Activated naive CD8-positive, alpha-beta T cell treated with anti-CD3 and anti-CD28 coated beads, Interleukin-2, amount 50 U/mL, for 24 hours (primary cell): ENCODE results near the gene MKRN3.
"Not testable (repeated sequence)": the region's sequence is repeated elsewhere in the genome, so short reads cannot be mapped to it uniquely, and the experiment has no call there.

Experiments
- ATAC-seq: fragments of 150-1000 bp; cut with Tn5 transposase; one replicate; pipeline ENCODE4 v1.10.0; 2021
- DNase-seq: peaks from one replicate; pipeline ENCODE4 v3.0.0; 2021
- H3K27ac Mint-ChIP-seq: one replicate; pipeline ENCODE4 v1.8.0; 2021; ENCODE audit warnings: mild to moderate bottlenecking, mixed read lengths
- H3K27me3 Mint-ChIP-seq: one replicate; pipeline ENCODE4 v1.8.0; 2021; ENCODE audit warnings: mixed read lengths
- H3K36me3 Mint-ChIP-seq: one replicate; pipeline ENCODE4 v1.8.0; 2021; ENCODE audit warnings: low read depth, mixed read lengths
- H3K4me1 Mint-ChIP-seq: one replicate; pipeline ENCODE4 v1.8.0; 2021; ENCODE audit warnings: mixed read lengths
- H3K4me3 Mint-ChIP-seq: one replicate; pipeline ENCODE4 v1.8.0; 2021; ENCODE audit warnings: mild to moderate bottlenecking, moderate library complexity, mixed read lengths
- H3K9me3 Mint-ChIP-seq: one replicate; pipeline ENCODE4 v1.8.0; 2021; ENCODE audit warnings: mixed read lengths

Gene MKRN3

DNA sequence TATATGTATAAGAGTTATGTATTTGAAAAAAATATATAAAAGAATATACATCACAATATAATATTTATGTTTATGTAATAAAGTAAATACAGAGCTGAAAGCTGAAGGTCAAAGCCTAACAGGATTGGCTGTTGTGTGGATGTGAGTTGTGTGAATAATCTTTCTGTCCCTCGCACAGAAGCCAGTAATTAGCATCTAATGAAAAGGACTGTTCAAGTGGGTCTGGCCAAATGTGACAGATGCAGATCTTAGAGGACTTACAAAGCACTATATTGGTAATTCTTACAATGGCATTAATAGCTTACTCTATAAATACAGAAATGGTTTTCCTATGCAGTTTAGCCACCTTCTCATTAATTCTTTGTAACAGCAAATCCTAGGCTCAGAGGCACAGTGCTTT, 2.4 kb downstream of the MKRN3 start:
- H3K36me3 Mint-ChIP-seq = no peaks in the 10 kb centered on the region
- H3K27me3 Mint-ChIP-seq = no peaks in the 10 kb centered on the region
- no peak for DNase-seq
- H3K9me3 Mint-ChIP-seq = no peaks in the 10 kb centered on the region
- H3K4me1 Mint-ChIP-seq = peaks cover 2% of the 10 kb centered on the region
- no peak overlapping the region for H3K27ac Mint-ChIP-seq
- no peak overlapping the region for H3K4me3 Mint-ChIP-seq
- ATAC-seq = no peak

DNA sequence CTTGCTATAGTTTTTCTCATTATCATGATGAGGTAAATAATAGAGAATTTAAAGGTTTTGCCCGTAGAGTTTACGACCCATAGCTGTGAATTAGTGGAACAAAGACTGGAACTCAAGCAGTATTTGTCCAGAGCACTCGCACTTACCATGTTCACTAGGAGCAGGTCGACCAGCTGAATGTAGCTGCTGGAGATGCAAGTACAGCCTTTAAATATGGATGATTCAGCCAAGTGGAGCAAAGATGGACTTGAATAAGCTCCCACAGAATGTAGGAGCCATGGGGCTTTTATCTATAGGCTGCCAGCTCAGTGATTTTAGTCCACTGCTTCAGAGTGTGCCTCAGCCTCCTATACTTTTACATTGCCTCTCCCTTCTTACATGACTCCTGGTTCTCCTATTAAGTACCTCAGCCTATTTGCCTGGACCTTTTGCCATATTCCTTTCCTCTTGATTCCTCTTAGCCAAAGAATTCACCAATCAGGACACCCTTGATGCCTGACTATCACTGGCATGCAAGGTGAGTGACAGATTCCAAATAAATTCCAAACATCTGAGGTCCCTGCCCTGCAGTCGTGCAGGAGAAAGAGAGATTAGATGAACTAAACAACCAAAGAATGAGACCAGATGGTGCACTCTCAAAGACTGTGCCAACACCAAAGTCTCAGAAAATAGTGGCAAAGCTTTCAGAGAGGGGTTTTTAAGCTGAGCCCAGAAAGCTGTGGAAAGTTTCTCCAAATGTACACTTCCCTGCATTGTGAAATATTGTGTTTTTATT, 3.9 kb downstream of the MKRN3 start:
- DNase-seq (no peak), ATAC-seq (no peak)
- H3K27me3 Mint-ChIP-seq = no peaks in the 10 kb centered on the region
- H3K27ac Mint-ChIP-seq = no peak overlapping the region
- H3K4me3 Mint-ChIP-seq = no peak overlapping the region
- H3K4me1 Mint-ChIP-seq = peaks cover 2% of the 10 kb centered on the region
- H3K9me3 Mint-ChIP-seq = no peaks in the 10 kb centered on the region
- no peaks in the 10 kb centered on the region for H3K36me3 Mint-ChIP-seq

DNA sequence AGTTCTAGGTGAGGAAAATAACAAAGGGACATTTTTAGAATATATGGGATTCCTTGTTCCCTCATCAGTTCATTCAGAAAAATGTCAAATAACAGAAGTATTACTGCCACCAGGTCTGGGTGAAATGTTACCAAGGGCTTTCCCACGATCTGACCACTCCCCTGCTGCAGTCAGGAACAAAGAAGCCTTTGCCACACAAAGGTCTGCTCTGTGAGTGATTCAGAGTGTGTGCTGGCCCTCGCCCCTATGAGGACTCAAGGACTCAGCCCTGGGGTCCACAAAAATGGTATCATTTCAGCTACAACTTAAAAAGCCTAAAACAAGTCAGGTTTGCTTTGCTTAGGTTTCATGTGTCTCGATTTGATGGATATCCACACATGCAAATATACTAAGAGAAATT, 5.0 kb downstream of the MKRN3 start:
- no peaks in the 10 kb centered on the region for H3K9me3 Mint-ChIP-seq
- H3K36me3 Mint-ChIP-seq = no peaks in the 10 kb centered on the region
- ATAC-seq (no peak), DNase-seq (no peak)
- H3K27me3 Mint-ChIP-seq = no peaks in the 10 kb centered on the region
- no peak overlapping the region for H3K4me3 Mint-ChIP-seq
- H3K4me1 Mint-ChIP-seq = peaks cover 2% of the 10 kb centered on the region
- H3K27ac Mint-ChIP-seq = no peak overlapping the region

DNA sequence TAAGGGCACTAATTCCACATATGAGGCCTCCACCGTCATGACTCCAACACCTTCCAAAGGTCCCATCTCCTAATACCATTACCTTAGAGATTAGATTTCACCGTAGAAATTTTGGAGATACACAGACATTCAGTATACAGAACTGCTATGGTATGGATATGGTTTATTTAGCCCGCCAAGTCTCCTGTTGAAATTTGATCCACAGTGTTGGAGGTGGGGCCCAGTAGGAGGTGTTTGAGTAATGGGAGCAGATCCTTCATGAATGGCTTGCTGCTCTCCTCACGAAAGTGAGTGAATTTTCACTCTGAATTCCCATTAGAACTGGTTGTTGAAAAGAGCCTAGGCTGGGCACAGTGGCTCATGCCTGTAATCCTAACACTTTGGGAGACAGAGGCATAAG, 7.4 kb downstream of the MKRN3 start:
- H3K9me3 Mint-ChIP-seq = no peaks in the 10 kb centered on the region
- H3K4me3 Mint-ChIP-seq = no peak overlapping the region
- no peak for ATAC-seq
- no peaks in the 10 kb centered on the region for H3K36me3 Mint-ChIP-seq
- no peak for DNase-seq
- H3K4me1 Mint-ChIP-seq = no peaks in the 10 kb centered on the region
- H3K27me3 Mint-ChIP-seq = no peaks in the 10 kb centered on the region
- no peak overlapping the region for H3K27ac Mint-ChIP-seq

DNA sequence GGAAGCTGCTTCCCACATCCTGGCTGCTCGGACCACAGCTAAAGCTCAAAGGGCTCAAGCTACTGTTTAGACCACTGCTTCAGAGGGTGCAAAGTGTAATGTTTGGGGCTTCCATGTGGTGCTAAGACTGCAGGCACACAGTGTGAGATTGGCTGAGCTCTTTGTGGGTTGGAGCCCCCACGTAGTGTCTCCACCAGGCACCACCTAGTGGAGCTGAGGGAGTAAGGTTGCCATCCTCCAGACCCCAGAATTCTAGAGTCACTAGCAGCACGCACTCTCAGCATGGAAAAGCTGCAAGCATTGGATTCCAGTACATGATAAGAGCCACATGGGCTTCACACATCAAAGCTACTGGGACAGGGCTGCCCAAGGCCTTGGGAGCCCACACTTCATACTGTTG, 9.3 kb downstream of the MKRN3 start:
- Mint-ChIP-seq H3K27ac (no peak overlapping the region), H3K4me3 (no peak overlapping the region), H3K36me3 (no peaks in the 10 kb centered on the region), H3K4me1 (no peaks in the 10 kb centered on the region), H3K9me3 (no peaks in the 10 kb centered on the region), H3K27me3 (no peaks in the 10 kb centered on the region)
- ATAC-seq = no peak
- no peak for DNase-seq

DNA sequence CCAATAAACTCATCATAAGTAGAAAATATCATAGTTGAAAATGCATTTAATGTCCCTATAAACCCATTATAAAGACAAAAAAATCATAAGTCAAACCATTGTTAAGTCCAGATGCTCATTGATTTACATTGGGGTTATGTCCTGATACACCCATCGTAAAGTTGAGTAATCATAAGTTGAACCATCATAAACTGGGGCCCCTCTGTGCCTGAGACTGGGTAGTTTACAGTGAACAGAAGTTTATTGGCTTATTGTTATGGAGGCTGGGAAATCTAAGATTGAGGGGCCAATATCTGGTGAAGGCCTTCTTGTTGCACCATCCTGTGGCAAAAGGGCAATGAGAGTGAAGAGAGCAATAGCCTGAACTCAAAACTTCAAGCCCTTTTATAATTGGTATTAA, 10.6 kb downstream of the MKRN3 start:
- H3K4me1 Mint-ChIP-seq = no peaks in the 10 kb centered on the region
- no peaks in the 10 kb centered on the region for H3K9me3 Mint-ChIP-seq
- H3K36me3 Mint-ChIP-seq = no peaks in the 10 kb centered on the region
- H3K27me3 Mint-ChIP-seq = no peaks in the 10 kb centered on the region
- no peak overlapping the region for H3K27ac Mint-ChIP-seq
- no peak for ATAC-seq
- DNase-seq = no peak
- no peak overlapping the region for H3K4me3 Mint-ChIP-seq

DNA sequence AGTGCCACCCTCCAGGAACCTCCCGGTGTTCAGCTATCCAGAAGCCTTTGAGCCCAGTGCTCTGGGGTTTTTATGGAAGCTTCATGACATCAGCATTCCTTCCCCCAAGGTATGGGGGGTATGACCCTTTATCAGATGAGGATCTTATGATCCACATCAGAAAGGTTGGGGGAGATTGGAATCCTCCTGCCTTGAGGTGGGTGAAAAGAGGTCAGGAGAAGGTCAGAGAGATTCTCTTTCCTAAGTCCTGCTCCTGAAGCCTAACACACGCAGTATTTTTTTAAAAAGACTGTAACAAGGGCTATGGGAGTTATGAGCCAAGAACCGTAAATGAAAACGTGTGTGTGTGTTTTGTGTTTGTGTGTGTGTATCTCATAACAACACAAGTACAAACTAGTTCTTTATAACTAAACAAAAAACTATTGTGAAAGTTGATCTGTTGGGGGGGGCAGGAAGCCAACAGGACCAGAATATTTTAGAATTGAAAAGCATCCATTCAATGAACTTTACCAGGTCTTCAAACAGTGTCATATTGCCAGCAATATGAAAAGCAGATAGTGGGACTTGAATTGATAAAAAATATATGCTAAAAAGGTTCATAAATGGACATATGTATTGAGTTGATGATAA, 13.2 kb downstream of the MKRN3 start:
- DNase-seq = no peak
- H3K4me1 Mint-ChIP-seq = no peaks in the 10 kb centered on the region
- no peaks in the 10 kb centered on the region for H3K27me3 Mint-ChIP-seq
- no peaks in the 10 kb centered on the region for H3K36me3 Mint-ChIP-seq
- H3K9me3 Mint-ChIP-seq = peaks cover 4% of the 10 kb centered on the region
- ATAC-seq = no peak
- no peak overlapping the region for H3K27ac Mint-ChIP-seq
- no peak overlapping the region for H3K4me3 Mint-ChIP-seq

DNA sequence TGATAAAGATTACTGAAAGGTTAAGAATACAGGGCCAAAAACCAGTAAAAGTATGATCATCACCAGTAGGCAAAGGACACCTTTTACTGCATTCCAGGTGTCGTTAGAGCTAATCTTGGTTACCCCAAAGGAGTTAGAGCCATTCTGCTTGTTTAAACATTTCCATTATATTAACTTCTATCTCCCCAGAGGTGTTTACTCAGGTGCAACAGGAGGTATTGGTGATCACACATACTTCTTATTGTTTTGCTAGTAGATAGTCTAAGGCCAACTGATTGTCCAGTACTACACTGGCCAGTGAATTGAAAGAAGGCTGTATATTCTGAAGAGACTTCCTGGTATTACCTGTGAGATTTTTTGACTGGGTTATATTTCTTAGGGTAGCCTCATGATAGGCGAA, 22.8 kb downstream of the MKRN3 start:
- H3K4me1 Mint-ChIP-seq = no peaks in the 10 kb centered on the region
- ATAC-seq (no peak), DNase-seq (no peak)
- H3K36me3 Mint-ChIP-seq = no peaks in the 10 kb centered on the region
- H3K27me3 Mint-ChIP-seq = no peaks in the 10 kb centered on the region
- peaks cover 1% of the 10 kb centered on the region for H3K9me3 Mint-ChIP-seq
- no peak overlapping the region for H3K27ac Mint-ChIP-seq
- H3K4me3 Mint-ChIP-seq = no peak overlapping the region

DNA sequence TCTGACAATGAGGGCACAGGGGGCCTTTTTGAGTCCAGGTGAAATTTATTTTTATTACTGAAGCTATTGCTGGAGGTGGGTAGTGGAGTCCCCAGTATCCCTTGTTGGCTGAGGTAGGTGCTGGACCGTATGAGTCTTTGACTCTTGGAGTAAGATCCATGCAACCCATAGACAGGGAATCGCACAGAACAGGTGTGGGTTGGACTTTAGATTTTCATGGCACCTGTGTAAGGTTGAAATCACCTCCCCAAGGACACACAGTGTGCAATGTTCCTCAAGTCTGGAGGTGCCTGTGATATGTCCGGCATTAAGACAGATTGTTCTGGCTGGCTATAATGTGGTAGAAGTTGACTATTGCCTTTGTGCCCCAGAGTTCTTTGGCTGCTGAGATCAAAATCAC, 23.5 kb downstream of the MKRN3 start:
- no peaks in the 10 kb centered on the region for H3K27me3 Mint-ChIP-seq
- no peaks in the 10 kb centered on the region for H3K4me1 Mint-ChIP-seq
- DNase-seq = no peak
- H3K9me3 Mint-ChIP-seq = no peaks in the 10 kb centered on the region
- H3K36me3 Mint-ChIP-seq = no peaks in the 10 kb centered on the region
- no peak overlapping the region for H3K4me3 Mint-ChIP-seq
- ATAC-seq = no peak
- H3K27ac Mint-ChIP-seq = no peak overlapping the region

DNA sequence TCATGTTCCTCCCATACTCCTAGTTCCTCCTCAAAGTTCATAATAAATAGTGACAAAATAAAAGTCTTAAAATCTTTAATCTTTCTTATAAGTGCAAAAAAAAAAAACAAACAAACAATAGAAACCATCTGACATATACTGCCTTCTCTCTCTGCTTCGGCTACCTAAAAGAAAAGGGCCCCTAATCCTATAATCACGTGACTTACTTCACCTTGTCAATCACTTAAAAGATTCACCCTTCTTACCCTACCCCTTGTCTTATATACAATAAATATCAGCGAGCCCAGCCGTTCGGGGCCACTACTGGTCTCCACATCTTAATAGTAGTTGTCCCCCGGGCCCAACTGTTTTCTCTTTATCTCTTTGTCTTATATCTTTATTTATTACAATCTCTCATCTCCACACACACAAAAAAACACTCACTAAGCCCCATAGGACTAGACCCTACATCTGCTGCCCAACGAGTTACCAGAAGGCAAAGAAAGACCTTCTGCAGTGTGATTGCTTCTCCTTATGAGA, 28.8 kb downstream of the MKRN3 start:
- DNase-seq (no peak), ATAC-seq (no peak)
- Mint-ChIP-seq H3K27me3 (no peaks in the 10 kb centered on the region), H3K36me3 (no peaks in the 10 kb centered on the region), H3K4me3 (no peak overlapping the region), H3K27ac (no peak overlapping the region), H3K4me1 (no peaks in the 10 kb centered on the region), H3K9me3 (no peaks in the 10 kb centered on the region)

DNA sequence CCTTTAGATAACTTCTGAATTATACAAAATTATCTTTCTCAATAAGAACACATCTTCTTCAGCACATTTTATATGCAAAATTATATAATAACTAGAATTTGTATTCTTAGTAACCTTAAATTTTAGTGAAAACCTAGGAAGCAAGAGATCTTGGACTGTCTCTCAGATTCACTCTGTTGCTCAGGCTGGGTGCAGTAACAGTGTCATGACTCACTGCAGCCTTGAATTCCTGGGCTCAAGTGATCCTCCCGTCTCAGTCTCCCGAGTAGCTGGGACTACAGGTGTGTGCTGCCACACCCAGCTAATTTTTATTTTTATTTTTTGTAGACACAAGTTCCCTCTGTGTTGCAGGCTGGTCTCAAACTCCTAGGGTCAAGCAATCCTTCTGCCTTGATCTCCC, 29.9 kb downstream of the MKRN3 start:
- DNase-seq = no peak
- H3K4me3 Mint-ChIP-seq = no peak overlapping the region

DNA sequence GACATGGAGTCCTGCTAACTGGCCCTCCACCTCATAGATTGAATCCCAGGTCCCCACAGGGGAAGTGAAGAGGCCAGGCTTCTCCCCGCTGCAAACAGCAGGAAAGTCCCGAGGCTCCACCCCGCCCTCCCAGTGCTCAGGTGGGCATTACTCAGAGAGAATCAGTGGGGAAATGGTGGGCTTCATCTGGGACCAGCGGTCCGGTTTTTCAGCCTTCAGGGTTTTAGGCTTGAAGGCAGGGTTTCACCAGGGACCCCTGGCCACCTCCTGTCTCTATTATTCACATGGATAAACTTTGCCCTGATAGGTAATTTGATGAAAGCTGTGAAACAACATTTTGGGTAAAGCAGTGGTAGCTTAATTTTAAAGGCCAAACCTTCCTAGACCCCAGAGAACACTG, 31.3 kb downstream of the MKRN3 start:
- no peaks in the 10 kb centered on the region for H3K4me1 Mint-ChIP-seq
- no peak overlapping the region for H3K27ac Mint-ChIP-seq
- H3K36me3 Mint-ChIP-seq = no peaks in the 10 kb centered on the region
- H3K9me3 Mint-ChIP-seq = no peaks in the 10 kb centered on the region
- ATAC-seq (no peak), DNase-seq (no peak)
- H3K4me3 Mint-ChIP-seq = no peak overlapping the region
- H3K27me3 Mint-ChIP-seq = no peaks in the 10 kb centered on the region

More for the DNA sequence above, 29.9 kb downstream of the MKRN3 start:
- no peak overlapping the region for H3K27ac Mint-ChIP-seq
- H3K36me3 Mint-ChIP-seq = no peaks in the 10 kb centered on the region
- H3K27me3 Mint-ChIP-seq = no peaks in the 10 kb centered on the region
- no peak for ATAC-seq
- no peaks in the 10 kb centered on the region for H3K9me3 Mint-ChIP-seq
- no peaks in the 10 kb centered on the region for H3K4me1 Mint-ChIP-seq

DNA sequence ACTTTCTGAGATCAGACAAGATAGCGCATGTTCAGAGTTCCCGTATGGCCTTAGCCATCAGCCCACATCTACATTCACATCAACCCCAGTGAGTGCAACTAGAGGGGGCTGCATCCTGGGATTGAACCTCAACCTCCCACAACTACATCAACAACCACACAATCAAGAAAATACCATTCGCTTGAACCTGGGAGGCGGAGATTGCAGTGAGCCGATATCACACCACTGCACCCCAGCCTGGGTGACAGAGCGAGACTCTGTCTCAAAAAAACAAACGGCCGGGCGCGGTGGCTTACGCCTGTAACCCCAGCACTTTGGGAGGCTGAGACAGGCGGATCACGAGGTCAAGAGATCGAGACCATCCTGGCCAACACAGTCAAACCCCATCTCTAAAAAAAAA, 31.8 kb downstream of the MKRN3 start:
- not testable (repeated sequence) for H3K27me3 Mint-ChIP-seq, DNase-seq, ATAC-seq, H3K4me3 Mint-ChIP-seq, H3K9me3 Mint-ChIP-seq, H3K27ac Mint-ChIP-seq, H3K4me1 Mint-ChIP-seq, H3K36me3 Mint-ChIP-seq

DNA sequence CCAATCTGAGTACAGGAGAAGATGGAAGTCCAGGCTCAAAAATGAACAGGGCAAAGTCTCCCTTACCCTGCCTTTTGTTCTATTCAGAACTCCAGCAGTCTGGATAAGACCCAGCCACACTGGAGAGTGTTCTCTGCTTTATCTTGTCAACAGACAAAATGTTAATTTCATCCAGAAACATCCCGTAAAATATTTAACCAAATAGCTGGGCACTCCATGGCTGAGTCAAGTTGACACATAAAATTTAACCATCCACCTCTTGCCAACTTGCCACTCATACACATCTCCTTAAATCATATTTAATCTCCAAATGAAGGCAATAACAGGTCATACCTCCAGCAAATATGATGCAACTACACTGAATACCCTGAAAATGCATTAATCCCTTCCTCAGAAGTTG, 33.6 kb downstream of the MKRN3 start:
- Mint-ChIP-seq H3K9me3 (peaks cover 5% of the 10 kb centered on the region), H3K36me3 (no peaks in the 10 kb centered on the region), H3K4me3 (no peak overlapping the region), H3K4me1 (no peaks in the 10 kb centered on the region), H3K27me3 (no peaks in the 10 kb centered on the region), H3K27ac (no peak overlapping the region)
- DNase-seq = no peak
- ATAC-seq = no peak

DNA sequence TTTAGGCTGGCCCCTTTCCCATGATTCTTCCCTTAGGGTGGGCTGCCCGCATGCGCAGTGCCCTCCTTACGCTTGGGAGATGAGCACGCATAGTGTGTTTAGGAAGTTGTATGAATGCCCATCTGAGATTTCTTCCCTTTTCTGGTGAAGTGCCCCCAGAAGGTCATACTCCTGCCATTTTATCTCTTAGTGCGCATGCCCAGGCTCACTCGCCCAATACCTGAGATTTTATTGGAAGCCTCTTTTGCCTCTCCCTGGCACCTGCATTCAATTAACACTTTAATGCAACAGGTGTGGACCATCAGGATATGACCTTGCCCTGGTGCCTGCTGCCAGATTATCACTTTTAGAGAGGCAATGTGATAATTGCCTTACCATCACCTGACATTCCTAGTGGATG, 36.6 kb downstream of the MKRN3 start:
- Mint-ChIP-seq H3K9me3 (peaks cover 5% of the 10 kb centered on the region), H3K4me1 (no peaks in the 10 kb centered on the region), H3K36me3 (no peaks in the 10 kb centered on the region), H3K4me3 (no peak overlapping the region), H3K27me3 (no peaks in the 10 kb centered on the region), H3K27ac (no peak overlapping the region)
- no peak for ATAC-seq
- no peak for DNase-seq
